A549 (cell line): Measurements from ENCODE around the gene NRTN.

Experiments used
- CHD4 ChIP-seq: fragments of 200-600 bp; sonication (generic); IDR thresholded peaks from 2 replicates; pipeline ENCODE4 v1.6.1; 2016; ENCODE audit warnings: antibody characterized with exemption, mild to moderate bottlenecking, borderline replicate concordance
- POLR2A ChIP-seq: IDR thresholded peaks from 2 replicates; pipeline ENCODE4 v1.6.1; 2012; ENCODE audit warnings: mild to moderate bottlenecking, low read length
- RAD21 ChIP-seq, 2 experiments: fragments of >200 bp in 1 of 2; sonication (Bioruptor Twin) in 1 of 2; formaldehyde crosslinking in 1 of 2; IDR thresholded peaks in 1 of 2; conservative IDR thresholded peaks in 1 of 2; 2 replicates in 1 of 2; 3 replicates in 1 of 2; pipeline ENCODE4 v1.6.1; 2012 to 2018; ENCODE audit warnings: inconsistent platforms in 1 of 2
- RFX5 ChIP-seq: fragments of 450-650 bp; IDR thresholded peaks from 2 replicates; pipeline ENCODE4 v1.7.1; 2014; ENCODE audit warnings: antibody characterized with exemption, mild to moderate bottlenecking, moderate library complexity
- TF ChIP-seq, protein P1 (sequence below): fragments of >200 bp; sonication (Bioruptor Twin); formaldehyde crosslinking; IDR thresholded peaks from 3 replicates; pipeline ENCODE4 v1.5.1; 2016
- TF ChIP-seq, protein P2 (sequence below): IDR thresholded peaks from 2 replicates; pipeline ENCODE4 v1.6.1; 2012
- TF ChIP-seq, protein P3 (sequence below): fragments of 200-600 bp; sonication (generic); IDR thresholded peaks from 2 replicates; pipeline ENCODE4 v1.6.1; 2016; ENCODE audit warnings: antibody characterized with exemption, mild to moderate bottlenecking, moderate library complexity
- TF ChIP-seq, protein P4 (sequence below): IDR thresholded peaks from 2 replicates; pipeline ENCODE4 v1.6.1; 2012; ENCODE audit warnings: low read depth, borderline replicate concordance

DNA sequence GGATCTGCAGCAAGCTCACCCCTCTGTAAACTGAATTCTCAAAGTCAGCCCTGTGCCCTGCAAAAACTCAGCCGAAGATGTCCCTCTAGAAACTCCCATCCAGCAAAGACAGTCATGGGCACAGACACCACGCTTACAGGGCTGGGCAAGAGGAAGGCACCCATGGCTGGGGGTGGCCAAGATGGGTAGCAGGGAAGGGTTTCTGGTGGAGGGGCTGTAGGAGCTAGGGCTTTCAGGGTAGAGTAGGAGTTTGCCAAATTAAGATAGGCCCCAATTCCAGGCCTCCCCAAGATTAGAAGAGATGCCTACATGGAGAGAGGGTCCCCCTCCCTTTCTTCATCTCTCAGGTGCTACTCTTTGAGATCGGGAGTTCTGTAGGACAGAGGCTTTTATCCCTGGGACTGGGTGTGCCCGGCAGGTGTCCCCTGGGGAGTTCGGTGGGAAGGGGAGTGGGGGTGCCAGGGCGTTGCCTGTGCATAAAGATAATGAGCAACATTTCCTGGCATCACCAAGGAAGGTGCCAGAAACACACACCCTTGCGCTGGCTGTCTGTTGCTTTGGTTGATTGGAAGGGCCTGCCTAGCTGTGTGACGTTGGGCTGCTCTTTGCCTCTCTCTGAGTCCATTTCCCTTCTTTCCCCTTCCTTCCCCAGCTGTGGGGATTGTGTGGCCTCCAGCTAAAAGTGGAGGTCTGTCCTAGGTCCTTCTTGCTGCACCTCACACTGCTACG lies 9.4 kb downstream of the NRTN start:
- TF ChIP-seq, protein P1, sequence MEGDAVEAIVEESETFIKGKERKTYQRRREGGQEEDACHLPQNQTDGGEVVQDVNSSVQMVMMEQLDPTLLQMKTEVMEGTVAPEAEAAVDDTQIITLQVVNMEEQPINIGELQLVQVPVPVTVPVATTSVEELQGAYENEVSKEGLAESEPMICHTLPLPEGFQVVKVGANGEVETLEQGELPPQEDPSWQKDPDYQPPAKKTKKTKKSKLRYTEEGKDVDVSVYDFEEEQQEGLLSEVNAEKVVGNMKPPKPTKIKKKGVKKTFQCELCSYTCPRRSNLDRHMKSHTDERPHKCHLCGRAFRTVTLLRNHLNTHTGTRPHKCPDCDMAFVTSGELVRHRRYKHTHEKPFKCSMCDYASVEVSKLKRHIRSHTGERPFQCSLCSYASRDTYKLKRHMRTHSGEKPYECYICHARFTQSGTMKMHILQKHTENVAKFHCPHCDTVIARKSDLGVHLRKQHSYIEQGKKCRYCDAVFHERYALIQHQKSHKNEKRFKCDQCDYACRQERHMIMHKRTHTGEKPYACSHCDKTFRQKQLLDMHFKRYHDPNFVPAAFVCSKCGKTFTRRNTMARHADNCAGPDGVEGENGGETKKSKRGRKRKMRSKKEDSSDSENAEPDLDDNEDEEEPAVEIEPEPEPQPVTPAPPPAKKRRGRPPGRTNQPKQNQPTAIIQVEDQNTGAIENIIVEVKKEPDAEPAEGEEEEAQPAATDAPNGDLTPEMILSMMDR: no peak
- no peak for TF ChIP-seq RAD21 (conservative IDR thresholded peaks at IDR 0.05 in 1 of 2, IDR thresholded peaks at IDR 0.05 in 1 of 2)
- TF ChIP-seq, protein P2, sequence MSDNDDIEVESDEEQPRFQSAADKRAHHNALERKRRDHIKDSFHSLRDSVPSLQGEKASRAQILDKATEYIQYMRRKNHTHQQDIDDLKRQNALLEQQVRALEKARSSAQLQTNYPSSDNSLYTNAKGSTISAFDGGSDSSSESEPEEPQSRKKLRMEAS: no peak
- no peak for TF ChIP-seq RFX5
- TF ChIP-seq CHD4: no peak
- TF ChIP-seq POLR2A: no peak
- TF ChIP-seq, protein P3, sequence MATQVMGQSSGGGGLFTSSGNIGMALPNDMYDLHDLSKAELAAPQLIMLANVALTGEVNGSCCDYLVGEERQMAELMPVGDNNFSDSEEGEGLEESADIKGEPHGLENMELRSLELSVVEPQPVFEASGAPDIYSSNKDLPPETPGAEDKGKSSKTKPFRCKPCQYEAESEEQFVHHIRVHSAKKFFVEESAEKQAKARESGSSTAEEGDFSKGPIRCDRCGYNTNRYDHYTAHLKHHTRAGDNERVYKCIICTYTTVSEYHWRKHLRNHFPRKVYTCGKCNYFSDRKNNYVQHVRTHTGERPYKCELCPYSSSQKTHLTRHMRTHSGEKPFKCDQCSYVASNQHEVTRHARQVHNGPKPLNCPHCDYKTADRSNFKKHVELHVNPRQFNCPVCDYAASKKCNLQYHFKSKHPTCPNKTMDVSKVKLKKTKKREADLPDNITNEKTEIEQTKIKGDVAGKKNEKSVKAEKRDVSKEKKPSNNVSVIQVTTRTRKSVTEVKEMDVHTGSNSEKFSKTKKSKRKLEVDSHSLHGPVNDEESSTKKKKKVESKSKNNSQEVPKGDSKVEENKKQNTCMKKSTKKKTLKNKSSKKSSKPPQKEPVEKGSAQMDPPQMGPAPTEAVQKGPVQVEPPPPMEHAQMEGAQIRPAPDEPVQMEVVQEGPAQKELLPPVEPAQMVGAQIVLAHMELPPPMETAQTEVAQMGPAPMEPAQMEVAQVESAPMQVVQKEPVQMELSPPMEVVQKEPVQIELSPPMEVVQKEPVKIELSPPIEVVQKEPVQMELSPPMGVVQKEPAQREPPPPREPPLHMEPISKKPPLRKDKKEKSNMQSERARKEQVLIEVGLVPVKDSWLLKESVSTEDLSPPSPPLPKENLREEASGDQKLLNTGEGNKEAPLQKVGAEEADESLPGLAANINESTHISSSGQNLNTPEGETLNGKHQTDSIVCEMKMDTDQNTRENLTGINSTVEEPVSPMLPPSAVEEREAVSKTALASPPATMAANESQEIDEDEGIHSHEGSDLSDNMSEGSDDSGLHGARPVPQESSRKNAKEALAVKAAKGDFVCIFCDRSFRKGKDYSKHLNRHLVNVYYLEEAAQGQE: no peak
- TF ChIP-seq, protein P4, sequence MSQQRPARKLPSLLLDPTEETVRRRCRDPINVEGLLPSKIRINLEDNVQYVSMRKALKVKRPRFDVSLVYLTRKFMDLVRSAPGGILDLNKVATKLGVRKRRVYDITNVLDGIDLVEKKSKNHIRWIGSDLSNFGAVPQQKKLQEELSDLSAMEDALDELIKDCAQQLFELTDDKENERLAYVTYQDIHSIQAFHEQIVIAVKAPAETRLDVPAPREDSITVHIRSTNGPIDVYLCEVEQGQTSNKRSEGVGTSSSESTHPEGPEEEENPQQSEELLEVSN: no peak
